Esophagus muscularis mucosa (tissue), 4 donors: ENCODE measurements around the gene ACY1. TPM values are rescaled to one million over a fixed set of nuclear protein-coding genes. Genes with fewer than 3 reads are reported as not detected.

Experiments used
- DNase-seq: peaks from one replicate; pipeline ENCODE4 v3.0.0-alpha.2; 2017; ENCODE audit errors: extremely low spot score
- H3K27ac ChIP-seq, 4 donors: fragments of 200-600 bp; sonication (generic); replicated peaks in 1 of 4; 1 replicate in 3 of 4; 2 replicates in 1 of 4; pipeline ENCODE4 v1.5.1; 2016 to 2019; ENCODE audit warnings: mild to moderate bottlenecking in 1 of 4
- H3K27me3 ChIP-seq, 4 donors: fragments of 200-600 bp; sonication (generic); one replicate each; pipeline versions ENCODE4 v1.5.1 to v1.6.0; 2016 to 2019
- H3K36me3 ChIP-seq, 4 donors: fragments of 200-600 bp; sonication (generic); one replicate each; pipeline ENCODE4 v1.5.1; 2016 to 2019
- H3K4me1 ChIP-seq, 4 donors: fragments of 200-600 bp; sonication (generic); one replicate each; pipeline ENCODE4 v1.5.1; 2016 to 2019
- H3K4me3 ChIP-seq, 4 donors: fragments of 200-600 bp; sonication (generic); 1 replicate in 2 of 4; 2 replicates in 2 of 4; pipeline ENCODE4 v1.5.1; 2016 to 2019; ENCODE audit warnings: mild to moderate bottlenecking in 4 of 4, moderate library complexity in 1 of 4
- H3K9me3 ChIP-seq, 4 donors: fragments of 200-600 bp; sonication (generic); 1 replicate in 3 of 4; 2 replicates in 1 of 4; pipeline ENCODE4 v1.5.1; 2016 to 2019
- CTCF ChIP-seq, 3 experiments: fragments of 200-600 bp in 2 of 3; fragments of 450-650 bp in 1 of 3; sonication (generic) in 2 of 3; IDR thresholded peaks; one replicate each; pipeline ENCODE4 v1.5.1; 2017 to 2019; ENCODE audit warnings: antibody characterized with exemption in 3 of 3, mild to moderate bottlenecking in 2 of 3, moderate library complexity in 1 of 3
- EP300 ChIP-seq: sonication (generic); formaldehyde crosslinking; IDR thresholded peaks from one replicate; pipeline ENCODE4 v1.6.1; 2017; ENCODE audit warnings: antibody characterized with exemption
- POLR2A ChIP-seq: fragments of 450-650 bp; IDR thresholded peaks from one replicate; pipeline ENCODE4 v1.6.1; 2017; ENCODE audit warnings: antibody characterized with exemption, moderate library complexity, mild to moderate bottlenecking, low read depth
- POLR2AphosphoS5 ChIP-seq, 2 donors: sonication (generic); formaldehyde crosslinking; IDR thresholded peaks; one replicate each; pipeline ENCODE4 v1.6.1; 2017; ENCODE audit warnings: antibody characterized with exemption in 2 of 2
- WGBS: methylation state at CpG from one replicate; pipeline ENCODE4 v1.1.5; 2018; 5-methylcytosine and 5-hydroxymethylcytosine counted together
- intact Hi-C: fragments of 100-400 bp; cut with DNase I; formaldehyde crosslinking; loops from one replicate; pipeline ENCODE4 v1.15.1; 2023
- total RNA-seq, 4 donors: library from RNA; depleted of rRNA; stranded (reverse); fragments of >200 nt; gene quantifications; one replicate each; pipeline versions ENCODE4 v1.1.0 to v1.2.1, GENCODE V29; 2016

Gene ACY1
- total RNA-seq, 4 donors from 2014 or later: 10.0 to 19.2 (median 15.8) TPM

DNA sequence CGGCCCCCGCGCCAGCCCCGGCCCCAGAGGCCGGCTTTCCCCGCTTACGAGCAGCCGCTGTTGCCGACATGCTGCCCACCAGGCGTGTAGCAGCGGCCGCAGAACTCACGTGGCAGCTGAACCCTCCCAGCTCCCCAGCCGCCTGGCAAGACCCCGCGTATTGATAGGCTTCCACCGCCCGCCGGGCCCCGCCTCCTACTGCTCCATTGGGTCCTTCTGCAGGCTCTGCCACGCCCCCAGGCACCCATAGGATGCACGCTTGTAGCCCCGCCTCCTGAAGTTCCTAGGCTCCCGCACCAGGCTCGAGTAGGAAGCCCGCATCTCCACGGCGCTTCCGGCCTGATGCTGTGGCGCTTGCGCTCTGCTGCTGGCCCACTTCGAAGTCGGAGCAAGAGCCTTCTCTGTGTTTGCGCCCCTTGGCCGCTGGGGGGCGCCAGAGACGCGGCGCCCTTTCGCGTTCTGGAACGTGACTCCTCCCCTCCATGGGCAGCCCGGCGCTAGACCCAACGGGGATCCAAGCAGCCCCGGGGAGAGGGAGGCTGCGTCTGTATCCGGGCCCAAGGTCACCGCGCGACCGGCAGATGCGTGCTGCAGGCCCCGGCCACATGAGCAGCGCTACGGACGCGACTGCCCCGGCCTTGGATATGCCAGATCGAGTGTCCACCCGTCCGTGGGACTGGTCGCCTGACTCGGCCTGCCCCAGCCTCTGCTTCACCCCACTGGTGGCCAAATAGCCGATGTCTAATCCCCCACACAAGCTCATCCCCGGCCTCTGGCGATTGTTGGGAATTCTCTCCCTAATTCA, 41.3 kb upstream of the ACY1 start, which contains the start of the genes PARP3 and RRP9:
Gene PARP3, plus strand, starts transcription at position 566 of the 805 bp plus-strand sequence. CDS start 993 bp downstream, outside the sequence.
Gene RRP9, minus strand, starts transcription at position 107 of the 805 bp plus-strand sequence. Its CDS starts 37 bp downstream, at position 70.
- peak; percentile 100 for DNase-seq

DNA sequence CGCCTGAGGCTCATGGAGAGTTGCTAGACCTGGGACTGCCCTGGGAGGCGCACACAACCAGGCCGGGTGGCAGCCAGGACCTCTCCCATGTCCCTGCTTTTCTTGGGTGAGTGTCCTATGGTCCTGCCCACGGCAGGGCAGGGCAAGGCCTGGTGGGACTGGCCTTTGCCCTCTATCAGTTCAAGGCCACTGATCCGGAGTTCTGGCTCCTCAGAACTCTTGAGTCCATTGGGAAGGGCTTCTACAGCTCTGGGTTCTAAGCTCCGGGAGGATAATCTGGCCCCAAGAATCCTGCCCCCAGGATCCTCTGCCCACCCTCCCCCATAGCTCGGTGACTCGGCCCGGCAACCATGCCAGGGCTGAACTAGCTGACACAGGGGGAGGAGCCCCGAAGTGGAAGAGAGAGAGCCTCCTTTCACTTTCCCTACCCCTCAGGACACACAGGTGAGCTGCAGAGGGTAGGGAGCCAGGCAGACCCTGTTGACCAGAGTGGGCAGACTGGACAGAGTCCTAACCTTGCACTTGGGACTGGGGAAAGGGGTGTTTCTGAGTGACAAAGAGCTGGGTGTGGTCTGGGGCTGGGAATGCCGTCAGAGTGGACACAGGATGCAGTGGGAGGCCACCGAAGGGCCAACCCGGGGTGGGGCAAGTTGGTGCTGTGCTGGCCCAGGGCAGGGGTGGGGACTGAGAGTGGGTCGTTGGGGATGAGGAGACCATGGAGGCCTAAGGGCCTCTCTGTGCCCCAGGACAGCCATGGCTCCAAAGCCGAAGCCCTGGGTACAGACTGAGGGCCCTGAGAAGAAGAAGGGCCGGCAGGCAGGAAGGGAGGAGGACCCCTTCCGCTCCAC, 40.5 kb upstream of the ACY1 start:
- peaks cover 1 to 53% (median 40%) of the 10 kb centered on the region in 4 donors for H3K36me3 ChIP-seq
- TF ChIP-seq EP300 (no peak), POLR2AphosphoS5 (IDR thresholded peaks at IDR 0.05) (peak in 1 of 2 donors; percentile 61)
- no peaks in the 10 kb centered on the region for H3K9me3 ChIP-seq
- H3K4me1 ChIP-seq: peaks cover 31 to 46% (median 33%) of the 10 kb centered on the region in 4 donors
- intact Hi-C loops: loop anchor here (1.0 to 5.0 kb wide), 3 partner anchors 32 to 199 kb away; partner anchors contain the start of genes ABHD14A and ABHD14B
- peak overlapping the region; percentile 77 to 88 (median 82) for H3K4me3 ChIP-seq
- H3K27me3 ChIP-seq: no peaks in the 10 kb centered on the region
- H3K27ac ChIP-seq: peak overlapping the region; percentile 88 to 95 (median 90)
- DNase-seq: no peak
- WGBS: 40% methylated on average over 12 of the region's 17 CpGs

More for the DNA sequence above, 41.3 kb upstream of the ACY1 start, which contains the start of the genes PARP3 and RRP9:
- peak within 1 kb of the TSS; percentile 88 to 95 (median 90) for H3K27ac ChIP-seq
- peaks cover 31 to 46% (median 33%) of the 10 kb centered on the region in 4 donors for H3K4me1 ChIP-seq
- no peaks in the 10 kb centered on the region for H3K27me3 ChIP-seq
- intact Hi-C loops: loop anchor here (1.0 to 5.0 kb wide), 3 partner anchors 33 to 200 kb away; partner anchors contain the start of genes ABHD14A and ABHD14B
- TF ChIP-seq CTCF (IDR thresholded peaks at IDR 0.05) (peak; percentile 99 to 100 (median 99)), POLR2A (no peak), POLR2AphosphoS5 (IDR thresholded peaks at IDR 0.05) (peak; percentile 83 to 94)
- peak within 1 kb of the TSS; percentile 77 to 88 (median 82) for H3K4me3 ChIP-seq
- peaks cover 10 to 53% (median 42%) of the 10 kb centered on the region in 4 donors for H3K36me3 ChIP-seq
- H3K9me3 ChIP-seq: no peaks in the 10 kb centered on the region
- WGBS: under 1% methylated on average over 54 of the region's 67 CpGs

GRCh38 chr3:51943451-51944391, 39.6 kb upstream of the ACY1 start:
- Histone ChIP-seq H3K4me3 (peak overlapping the region in 2 of 4 donors; percentile 78 to 85), H3K36me3 (peaks cover 0 to 53% (median 40%) of the 10 kb centered on the region in 4 donors), H3K4me1 (peaks cover 31 to 42% (median 33%) of the 10 kb centered on the region in 4 donors), H3K27me3 (no peaks in the 10 kb centered on the region), H3K27ac (peak overlapping the region; percentile 88 to 95 (median 90)), H3K9me3 (no peaks in the 10 kb centered on the region)
- no peak for DNase-seq
- no peak for TF ChIP-seq POLR2A
- no peak for TF ChIP-seq POLR2AphosphoS5 (IDR thresholded peaks at IDR 0.05)
- TF ChIP-seq EP300: no peak
- no peak for TF ChIP-seq CTCF (IDR thresholded peaks at IDR 0.05)
- intact Hi-C loops: loop anchor here (2.0 to 5.0 kb wide), 2 partner anchors 31 to 199 kb away; partner anchors contain the start of genes ABHD14A and ABHD14B
- WGBS: 89% methylated on average over 8 of the region's 21 CpGs

DNA sequence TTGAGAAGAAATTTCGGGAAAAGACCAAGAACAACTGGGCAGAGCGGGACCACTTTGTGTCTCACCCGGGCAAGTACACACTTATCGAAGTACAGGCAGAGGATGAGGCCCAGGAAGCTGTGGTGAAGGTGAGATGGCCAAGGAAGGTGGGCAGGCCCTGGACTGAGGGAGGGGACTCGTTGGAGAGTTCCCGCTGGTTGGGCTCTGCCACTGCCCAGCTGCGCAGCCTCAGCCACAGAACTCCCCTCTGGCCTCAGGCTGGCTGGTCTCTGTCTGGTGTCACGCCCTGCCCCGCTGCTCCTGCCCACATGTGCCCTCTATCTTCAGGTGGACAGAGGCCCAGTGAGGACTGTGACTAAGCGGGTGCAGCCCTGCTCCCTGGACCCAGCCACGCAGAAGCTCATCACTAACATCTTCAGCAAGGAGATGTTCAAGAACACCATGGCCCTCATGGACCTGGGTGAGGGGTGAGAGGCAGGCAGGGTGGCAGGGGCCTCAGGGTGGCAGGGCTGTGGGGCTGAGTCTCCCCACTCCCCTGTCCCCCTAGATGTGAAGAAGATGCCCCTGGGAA, 38.8 kb upstream of the ACY1 start:
- Histone ChIP-seq H3K36me3 (peaks cover 0 to 55% (median 43%) of the 10 kb centered on the region in 4 donors), H3K27me3 (no peaks in the 10 kb centered on the region), H3K4me1 (peaks cover 31 to 36% (median 33%) of the 10 kb centered on the region in 4 donors), H3K4me3 (no peak overlapping the region), H3K9me3 (no peaks in the 10 kb centered on the region), H3K27ac (no peak overlapping the region)
- DNase-seq: no peak
- WGBS: 89% methylated on average over 6 of the region's 11 CpGs
- intact Hi-C loops: loop anchor here (5.0 kb wide), 1 partner anchor 198 kb away; no protein-coding TSS in a partner anchor
- TF ChIP-seq EP300 (no peak), CTCF (IDR thresholded peaks at IDR 0.05) (no peak)
